Ishikawa (cell line): ENCODE results near the gene TMCC3.

Experiments used
- CEBPB ChIP-seq: IDR thresholded peaks from 2 replicates; pipeline ENCODE4 v1.6.1; 2012
- EGR1 ChIP-seq: IDR thresholded peaks from 2 replicates; pipeline ENCODE4 v1.6.1; 2012
- EP300 ChIP-seq: IDR thresholded peaks from 2 replicates; pipeline ENCODE4 v1.6.1; 2012; ENCODE audit warnings: borderline replicate concordance
- NFIC ChIP-seq: IDR thresholded peaks from 2 replicates; pipeline ENCODE4 v1.6.1; 2012
- TAF1 ChIP-seq: IDR thresholded peaks from 2 replicates; pipeline ENCODE4 v1.6.1; 2012; ENCODE audit warnings: low read depth, mild to moderate bottlenecking
- TEAD4 ChIP-seq: IDR thresholded peaks from 2 replicates; pipeline ENCODE4 v1.6.1; 2012
- ZBTB7A ChIP-seq: IDR thresholded peaks from 2 replicates; pipeline ENCODE4 v1.6.1; 2012; ENCODE audit warnings: low read depth
- TF ChIP-seq, protein P1 (sequence below): IDR thresholded peaks from 2 replicates; pipeline ENCODE4 v1.6.1; 2012

DNA sequence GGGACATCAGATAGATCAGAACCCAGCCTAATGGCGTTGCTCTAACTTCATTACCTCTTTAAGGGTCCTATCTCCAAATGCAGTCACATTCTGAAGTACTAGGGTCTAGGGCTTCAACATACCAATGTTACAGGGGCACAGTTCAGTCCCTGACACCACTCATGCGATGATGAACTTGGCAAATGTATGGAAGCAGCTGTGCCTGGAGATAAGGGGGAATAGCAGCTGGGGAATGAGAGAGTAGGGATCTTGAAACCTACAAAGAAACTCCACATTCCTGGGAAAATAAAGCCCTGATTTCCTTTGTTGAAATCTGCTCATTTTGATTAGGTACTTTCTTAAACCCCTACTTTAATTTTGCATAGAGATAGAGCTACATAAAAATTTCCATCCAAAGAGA lies 20.5 kb upstream of the TMCC3 start:
- TF ChIP-seq CEBPB (no peak), EP300 (no peak), ZBTB7A (no peak), TAF1 (no peak), TEAD4 (no peak), NFIC (no peak), EGR1 (no peak)
- TF ChIP-seq, protein P1, sequence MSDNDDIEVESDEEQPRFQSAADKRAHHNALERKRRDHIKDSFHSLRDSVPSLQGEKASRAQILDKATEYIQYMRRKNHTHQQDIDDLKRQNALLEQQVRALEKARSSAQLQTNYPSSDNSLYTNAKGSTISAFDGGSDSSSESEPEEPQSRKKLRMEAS, result no peak
